Activated CD4-positive, alpha-beta T cell treated with anti-CD3 and anti-CD28 coated beads, Interleukin-10, Interleukin-2, amounts not matched to agents 100 ng/mL and 50 ng/mL, durations not matched to agents 16 hours and 8 hours (primary cell): ENCODE measurements around the gene HOXA9.

Source experiments
- DNase-seq: peaks from one replicate; pipeline ENCODE4 v3.0.0-alpha.2; 2020

The HOXA9 gene

DNA sequence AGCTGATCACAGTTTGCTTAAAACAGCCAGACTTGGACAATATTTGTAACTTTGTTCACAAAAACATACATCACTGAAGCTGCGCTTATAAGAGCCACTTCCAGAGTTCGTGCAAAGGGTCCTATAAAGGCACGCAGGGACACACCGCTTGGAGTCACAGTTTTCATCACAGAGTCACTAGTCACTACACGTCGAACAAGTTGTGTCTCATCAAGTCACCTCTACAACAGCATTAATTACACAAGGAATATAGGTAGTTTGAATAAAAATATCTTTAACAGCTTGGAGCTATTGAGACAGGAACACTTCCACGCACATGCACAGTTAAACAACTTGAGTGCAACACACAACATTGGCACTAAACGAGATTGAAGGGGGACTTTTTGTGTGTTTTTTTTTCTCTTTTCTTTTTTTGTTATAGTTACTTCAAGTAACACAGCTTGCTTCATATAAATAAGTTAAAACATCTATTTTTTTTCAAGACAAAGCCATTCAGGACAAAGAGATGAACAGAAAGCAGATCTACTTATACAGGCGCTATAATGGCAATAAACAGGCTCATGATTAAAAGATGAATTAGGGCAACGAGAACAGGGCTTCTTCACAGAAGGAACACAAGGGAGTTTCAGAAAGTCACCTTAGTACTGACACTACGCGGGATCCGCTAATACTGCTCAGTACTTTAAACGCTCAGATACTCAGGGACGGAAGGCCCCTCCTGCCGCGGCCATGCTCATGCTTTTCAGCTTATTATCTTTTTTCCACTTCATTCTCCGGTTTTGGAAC is 24.0 kb downstream of the HOXA9 start:
- no peak for DNase-seq

DNA sequence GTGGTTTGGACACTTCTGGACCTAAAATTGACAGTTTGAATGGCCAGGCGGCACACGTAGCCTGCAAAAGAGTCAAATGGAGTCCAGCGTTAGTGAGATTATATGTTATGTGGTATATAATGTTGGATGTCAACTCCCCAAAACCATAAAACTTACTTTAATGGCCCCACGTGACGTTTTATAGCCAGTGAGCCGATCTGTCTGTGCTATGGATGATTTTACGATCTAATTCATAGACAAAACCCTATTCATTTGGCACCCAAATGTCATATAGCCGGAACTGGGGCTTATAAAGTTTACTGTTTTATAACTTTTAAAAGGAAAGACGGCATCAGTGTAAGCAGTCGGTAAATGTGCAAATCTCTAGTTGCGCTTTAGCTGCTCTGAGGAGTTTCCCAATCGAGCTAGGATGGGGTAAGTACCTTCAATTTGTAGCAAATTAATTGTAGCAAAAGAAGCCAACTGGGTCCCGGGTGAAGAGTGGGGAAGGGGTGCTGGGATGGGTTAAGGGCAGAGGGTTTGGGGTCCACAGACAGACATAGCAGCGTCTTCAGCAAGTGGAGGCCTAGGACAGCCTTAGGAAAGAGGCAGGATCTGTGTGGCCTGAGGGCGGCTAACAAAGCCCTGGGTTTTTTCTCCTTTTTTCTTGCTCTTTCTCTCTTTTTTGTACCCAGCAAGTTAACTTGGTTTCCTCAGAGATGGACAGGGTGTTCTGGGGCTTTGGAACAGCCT is 25.0 kb downstream of the HOXA9 start:
- no peak for DNase-seq

DNA sequence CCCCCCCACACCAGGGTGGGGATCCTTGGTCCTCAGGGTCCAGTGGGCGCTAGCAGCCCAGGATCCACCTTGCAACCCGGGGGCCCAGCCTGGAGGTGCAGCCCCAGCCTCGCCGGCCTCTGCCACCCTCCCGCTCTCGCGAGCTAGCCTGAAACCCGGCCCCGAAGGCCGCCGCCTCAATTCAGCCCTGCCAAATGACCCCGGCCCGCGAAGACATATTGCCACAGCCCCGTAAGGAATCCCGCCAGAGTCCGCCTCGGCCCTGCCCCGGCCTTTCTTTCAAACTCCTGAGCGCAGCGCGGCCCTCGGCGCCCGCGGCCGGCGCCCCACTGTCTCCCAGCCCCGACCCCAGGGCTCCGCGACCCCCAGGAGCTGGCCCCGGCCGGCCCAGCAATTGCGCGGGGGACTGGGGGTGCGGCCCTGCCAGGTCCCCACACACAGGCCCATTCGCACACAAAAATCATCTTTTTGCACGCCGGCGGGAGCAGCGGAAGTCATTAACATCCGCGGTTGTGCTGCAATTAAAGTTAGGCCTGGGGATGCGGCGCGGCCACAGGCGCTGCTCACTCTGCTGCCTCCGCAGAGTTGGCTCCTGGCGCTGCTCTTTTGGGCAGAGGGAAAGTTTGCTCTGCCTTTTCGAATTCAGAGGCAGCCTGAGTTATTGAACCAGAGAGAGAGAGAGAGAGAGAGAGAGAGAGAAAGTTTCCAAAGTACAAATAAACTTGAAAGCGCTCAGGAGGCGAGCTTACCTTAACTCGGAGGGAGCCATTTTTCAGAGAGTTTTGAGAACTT is 25.8 kb downstream of the HOXA9 start:
- DNase-seq, result no peak

DNA sequence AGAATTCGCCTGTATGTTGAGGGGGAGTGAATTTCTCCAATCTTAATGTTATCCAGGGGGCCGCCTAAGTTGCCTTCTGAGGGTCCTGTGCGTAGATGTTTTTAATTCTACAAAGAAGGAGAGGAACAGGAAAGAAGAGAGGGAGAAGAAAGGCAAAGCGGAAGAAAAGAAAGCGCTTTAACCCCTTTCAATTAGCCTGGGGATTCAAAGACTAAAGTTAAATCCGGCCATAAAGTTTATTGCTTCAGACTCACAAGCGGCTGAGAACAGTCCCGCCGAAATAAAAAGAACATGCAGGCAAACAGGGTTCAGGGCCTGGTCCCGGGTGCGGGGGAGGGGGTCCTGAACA is 26.4 kb downstream of the HOXA9 start:
- no peak for DNase-seq

DNA sequence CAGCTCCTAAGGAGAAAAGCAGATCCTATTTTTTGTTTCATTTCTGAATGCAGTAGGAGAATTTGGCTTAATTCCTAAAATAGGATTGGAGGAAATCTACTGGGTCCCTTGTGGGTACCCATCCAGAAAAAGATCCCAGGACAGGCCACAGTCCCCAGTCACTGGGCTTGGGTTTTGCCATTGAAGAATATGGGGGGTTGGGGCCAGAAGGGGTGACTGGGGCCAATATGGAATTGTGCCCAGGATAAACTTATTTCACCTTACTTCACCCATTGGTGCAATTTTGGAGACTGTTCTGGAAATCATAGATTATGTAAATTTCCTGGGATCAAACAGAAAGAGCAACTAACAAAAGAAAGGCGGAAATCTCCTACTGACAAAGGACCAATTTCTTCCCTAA is 26.9 kb downstream of the HOXA9 start:
- DNase-seq, result no peak

DNA sequence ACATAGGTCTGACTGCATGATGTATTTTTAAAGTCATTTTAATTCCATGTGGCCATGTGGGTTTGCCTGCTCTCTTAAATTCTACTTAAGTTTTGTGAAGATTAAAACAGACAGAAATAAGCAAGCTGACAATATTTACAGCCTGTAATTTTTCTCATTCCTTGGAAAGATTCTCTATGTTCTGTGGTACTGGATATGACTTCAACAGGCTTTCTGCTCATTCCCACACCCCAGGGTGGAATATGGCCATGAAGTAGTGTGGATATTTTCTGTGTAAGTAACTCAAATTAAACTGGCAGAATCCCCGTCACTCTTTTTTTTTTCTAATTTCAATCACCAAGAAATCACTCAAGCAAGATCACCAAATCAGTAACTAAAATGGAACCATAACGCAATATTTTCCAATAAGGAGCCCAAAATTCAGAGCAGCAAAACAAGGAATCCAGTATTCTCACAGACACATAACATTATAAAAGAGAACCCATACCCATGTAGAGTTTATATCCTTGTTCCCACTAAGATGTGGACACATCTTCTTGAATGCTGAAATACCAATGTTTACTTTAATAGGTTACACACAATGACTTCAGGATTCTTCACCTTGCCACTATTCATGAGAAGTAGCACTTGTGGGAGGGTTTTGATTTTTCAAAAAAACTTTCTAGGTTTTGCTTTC is 27.6 kb downstream of the HOXA9 start:
- no peak for DNase-seq

DNA sequence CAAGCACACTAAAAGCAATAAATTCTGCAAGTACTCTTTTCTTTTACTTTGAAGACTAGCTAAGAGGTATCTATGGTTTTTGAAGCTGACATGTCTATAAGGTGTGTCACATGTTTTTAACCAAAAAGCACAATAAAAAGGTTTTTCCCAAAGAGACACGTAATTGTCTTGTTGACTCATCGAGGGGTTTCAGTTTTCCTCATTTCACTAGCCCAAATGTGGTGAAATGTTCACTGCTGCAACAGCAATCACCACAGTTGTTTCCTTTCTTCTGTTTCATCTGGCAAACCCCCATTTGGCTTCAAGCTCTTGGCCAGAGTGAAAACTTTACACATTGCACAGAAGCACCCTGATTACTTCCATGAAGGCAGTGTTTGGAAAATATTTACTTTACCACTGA is 30.9 kb downstream of the HOXA9 start:
- peak; percentile 85 for DNase-seq

DNA sequence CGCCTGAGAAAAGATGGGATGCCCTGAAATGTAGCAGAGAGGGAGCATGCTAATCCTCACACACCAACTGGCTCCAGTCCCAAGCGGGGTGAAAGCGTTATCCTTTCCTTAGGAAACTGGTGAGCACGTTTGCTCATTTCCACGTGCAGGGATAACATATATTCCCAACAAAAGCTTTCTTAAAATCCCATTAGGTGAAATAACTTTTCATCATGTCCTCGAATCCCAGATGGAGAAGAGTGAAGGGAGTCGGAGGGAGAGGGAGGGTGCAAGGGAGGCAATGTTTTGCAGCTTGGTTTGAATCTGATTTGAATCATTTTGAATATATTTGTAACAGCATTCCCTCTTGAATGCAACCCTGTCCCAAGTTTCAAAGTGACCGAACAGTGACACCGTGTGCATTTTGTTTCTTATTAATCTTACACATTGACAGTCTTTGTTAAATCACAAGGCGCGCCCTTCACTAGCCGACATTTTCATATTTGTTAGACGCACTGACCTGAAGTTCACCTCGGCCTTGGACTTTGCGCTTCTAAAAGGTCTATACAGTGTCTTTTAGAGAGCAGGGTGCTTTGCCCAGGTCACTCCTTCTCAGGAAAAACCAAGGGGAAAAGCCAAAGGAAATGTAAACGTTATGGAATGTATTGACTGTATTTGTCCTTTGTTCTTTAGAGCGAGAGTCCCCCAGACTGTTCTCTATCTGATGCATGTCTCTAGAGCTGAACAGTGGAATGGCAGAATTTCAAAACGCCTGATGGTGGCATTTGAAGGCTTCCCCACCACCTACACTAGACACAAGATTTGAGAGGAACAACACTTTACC is 31.7 kb downstream of the HOXA9 start:
- no peak for DNase-seq

DNA sequence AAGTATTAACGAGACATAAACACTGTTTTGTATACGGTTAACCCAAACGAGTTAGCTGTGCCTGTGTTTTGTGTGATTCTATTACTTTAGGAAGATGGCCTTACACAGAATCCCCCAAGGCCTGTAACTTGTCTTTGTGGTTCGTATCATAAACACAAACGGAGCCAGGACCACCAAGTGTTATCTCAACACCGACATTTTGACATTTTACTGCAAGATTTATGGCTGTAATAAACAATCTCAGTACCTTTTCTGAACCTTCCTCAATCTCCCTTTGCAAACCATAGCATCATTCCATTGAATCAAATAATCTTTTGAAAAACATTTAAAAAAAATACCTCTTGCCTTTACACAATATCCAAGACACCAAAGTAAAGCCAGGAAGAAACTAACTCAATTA is 32.4 kb downstream of the HOXA9 start:
- no peak for DNase-seq

DNA sequence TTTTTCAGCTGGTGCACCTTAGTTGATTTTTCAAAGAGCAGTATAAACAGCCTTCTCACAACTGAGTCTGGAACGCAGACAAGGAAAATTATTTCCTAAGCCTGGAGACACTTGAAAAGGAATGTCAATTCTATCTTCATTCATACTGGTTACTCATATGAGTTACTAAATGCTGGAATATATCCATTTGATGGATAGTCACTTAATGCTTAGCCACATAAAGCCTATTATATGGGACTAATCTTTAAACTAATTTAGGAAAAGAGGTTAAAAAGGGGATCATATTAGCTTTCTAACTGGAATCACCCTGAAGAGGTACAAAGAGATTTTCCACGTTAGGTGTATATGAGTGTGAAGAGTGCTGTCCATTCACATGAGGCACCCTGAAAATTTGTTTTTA is 33.1 kb downstream of the HOXA9 start:
- DNase-seq, result no peak

DNA sequence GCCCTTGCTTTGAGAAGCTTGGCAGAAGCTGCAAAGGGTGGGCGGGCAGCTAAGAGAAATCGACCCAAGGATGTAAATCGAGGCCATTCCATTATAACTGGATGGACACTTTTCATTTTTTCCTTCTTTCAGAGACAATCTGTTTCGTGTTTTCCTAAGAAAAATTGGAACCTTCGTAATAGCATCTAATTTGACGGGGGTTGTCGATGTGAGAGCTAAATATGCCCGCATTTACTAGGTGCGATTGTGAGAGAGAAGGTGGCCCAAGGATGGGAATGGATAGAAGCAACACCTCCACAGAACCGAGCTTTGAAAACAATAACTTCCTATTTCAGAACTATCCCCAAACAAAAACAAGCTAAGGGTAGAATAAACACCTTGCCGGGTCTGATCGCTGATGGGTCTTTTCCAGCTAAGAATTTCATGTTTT is 33.9 kb downstream of the HOXA9 start:
- DNase-seq, result no peak

DNA sequence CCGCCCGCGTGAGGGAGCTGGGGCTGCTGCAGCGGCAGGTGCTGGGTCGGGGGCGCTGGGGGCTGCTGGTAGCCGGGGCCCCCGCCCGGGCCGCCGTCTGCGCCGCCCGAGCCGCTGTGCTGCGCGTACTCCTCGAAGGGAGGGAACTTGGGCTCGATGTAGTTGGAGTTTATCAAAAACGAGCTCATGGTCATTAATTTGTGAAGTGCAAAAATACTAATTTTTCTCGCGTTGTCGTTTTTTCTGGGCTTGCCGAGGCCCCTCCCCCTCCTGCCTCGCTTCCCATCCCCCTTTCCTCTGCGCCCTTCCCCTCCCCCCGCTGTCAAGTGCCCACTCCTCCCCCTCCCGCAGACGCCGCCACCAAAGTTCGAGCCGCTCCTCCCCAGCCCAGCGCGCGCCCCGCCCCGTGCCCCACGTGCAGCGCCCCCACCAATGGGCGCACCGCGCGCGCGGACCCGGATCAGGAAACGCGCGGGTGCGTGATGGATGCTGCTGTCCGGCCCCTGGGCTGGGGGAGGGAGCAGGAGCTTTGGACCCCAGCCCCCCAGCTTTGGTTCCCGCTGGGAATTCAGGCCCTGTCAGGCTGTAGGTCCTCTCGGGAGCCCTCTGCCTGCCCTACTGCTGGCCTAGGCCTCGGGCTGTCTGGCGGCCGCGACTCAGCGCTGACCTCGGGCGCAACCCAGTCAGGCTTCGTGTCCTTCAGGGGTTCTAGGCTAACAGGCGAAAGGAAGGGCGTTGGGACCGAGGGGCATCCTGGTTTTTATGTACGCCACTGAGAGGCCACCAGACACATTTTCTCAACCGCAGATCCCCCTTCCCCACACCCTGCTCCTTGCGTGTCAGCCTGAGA is 34.6 kb downstream of the HOXA9 start, which contains the start of gene HOXA4:
HOXA4 (minus strand) TSS at position 218 of the 850 bp plus-strand sequence; CDS start at position 194, 24 bp downstream.
- peak; percentile 76 for DNase-seq

DNA sequence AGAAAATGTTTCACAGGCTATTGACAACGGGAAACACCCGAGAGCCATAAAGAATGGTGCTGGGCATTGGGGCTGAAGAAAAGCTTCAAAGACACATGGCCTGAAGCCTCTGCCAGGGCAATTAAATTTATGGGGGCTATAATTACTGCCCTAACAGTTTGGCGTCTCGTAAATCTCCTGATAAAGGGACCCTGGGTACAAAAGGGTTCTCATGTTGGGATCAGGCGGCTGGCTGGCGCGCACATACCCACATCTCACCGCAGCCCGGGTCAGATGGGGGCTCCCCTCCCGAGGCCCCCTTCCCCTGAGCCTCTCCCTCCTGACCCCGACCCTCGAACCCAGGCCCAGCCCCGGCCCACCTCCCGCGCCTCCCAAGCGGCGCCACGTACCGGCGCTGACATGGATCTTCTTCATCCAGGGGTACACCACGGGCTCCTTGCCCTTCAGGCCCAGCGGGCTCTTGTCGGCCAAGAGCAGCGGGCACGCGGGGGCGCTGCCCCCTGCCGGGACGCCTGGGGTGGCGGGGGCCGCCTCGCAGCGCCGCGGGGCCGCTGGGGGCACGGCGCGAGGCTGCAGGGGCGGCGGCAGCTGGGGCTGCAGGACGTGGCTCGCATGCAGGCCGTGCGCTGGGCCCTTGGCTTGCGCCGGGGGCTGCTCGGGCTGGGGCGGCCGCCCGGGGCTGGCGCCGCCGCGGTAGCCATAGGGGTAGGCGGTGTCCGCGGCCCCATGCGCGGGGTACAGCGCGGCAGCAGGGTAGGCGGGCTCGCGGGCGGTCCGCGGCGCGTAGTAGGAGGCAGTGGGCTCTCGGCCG is 35.4 kb downstream of the HOXA9 start:
- no peak for DNase-seq

DNA sequence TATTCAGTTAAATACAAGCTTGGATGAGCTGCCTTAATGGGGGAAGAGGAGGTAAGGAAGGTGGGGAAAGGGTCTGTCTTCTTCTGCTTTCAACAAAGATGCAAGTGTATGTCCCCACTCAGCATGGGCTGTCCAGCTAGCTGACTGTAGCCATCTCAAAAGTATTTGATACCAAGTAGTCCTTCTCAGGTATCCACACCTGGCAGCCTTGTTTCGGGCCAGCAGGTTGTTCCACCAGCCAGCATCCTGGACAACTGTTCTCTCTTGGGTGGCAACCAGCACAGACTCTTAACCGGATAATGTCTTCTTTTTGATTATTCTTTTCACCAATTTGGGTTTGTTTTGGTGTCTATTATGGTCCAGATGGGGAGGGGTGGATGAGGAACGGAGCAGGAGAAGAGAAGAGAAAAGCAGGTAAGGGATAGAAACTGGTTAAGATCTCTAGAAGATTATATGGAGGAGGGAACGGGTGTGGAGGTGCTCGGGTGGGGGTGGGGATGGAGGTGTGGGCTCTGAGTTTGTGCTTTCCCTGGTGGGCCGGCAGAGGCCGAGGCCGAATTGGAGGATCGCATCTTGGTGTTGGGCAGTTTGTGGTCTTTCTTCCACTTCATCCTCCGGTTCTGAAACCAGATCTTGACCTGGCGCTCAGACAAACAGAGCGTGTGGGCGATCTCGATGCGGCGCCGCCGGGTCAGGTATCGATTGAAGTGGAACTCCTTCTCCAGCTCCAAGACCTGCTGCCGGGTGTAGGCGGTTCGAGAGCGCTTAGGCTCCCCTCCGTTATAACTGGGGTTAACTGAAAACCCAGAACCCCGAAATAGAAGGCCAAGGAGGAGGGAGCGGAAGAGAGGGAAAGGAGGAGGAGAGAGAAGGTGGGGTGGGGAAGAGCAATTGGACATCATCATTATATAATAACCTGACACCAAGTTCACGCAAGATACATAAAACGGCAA is 36.3 kb downstream of the HOXA9 start:
- DNase-seq, result no peak

DNA sequence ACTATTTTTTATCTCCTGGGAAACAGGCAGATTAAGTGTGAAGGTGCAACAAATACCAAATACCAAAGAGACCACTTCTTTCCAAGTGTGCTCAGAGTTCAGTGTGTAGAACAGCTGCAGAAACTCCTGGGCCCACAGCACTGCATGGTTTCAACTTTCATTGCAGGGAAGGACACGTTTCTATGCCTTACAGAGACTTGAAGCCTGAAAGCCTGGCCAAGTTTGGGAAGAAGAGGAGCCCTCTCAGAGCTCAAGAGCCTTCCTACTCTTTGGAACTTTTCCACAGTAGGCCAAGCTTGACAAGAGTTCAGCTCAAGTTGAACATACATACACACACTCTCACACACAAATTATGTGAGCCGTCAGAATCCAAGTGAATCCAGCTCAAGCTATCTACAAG is 37.3 kb downstream of the HOXA9 start:
- DNase-seq, result no peak

DNA sequence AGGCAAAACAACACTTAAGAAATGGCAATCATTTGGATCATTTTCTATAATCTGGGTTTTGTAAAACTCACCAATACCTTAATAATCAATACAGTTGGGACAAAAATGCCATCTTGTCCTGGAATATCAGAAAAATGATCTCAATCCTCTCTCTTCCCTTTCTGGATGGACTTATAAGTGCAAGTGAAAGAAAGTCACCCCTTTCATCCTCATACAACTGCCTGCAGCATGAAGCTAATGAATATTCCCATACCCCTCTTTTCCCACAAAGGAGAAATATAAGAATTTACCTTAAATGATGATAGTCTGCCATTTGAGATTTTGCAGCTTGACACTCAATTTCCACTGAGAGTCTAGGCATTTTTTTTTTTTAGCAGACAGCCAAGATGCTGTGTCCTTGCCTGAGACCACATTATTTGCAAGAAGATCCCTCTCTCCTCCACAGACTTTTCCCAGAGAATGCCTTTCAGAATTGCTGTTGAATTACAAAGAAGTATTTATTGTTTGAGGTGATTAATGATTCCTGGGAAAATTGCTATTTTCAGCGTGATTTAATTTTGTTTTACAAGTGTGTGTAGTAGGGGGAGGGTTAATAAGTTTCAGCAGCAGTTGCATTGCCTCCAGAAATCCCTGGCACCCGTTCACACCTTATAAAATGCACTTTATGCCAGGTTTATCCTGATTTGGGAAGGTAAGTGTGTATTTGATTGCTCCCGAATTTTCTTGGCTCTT is 38.6 kb downstream of the HOXA9 start:
- no peak for DNase-seq

DNA sequence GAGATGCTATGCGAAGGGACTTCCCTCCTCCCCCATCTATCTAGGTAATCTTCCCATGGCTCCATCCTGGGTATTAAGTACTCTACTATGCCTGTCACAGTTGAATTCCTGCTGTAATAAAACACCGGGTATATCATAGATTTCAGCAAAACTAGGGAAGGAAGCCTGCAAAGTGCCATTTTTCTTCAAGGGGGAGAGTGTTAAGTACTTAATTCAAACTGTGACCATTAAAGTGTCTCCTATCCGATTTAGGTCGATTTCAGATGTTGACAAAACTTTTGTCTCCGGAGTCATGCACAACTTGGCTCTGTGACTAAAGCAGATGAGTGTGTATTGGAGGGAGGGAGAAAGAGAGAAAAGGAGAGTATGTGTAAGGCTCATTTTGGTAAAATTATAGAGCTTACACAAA is 39.3 kb downstream of the HOXA9 start:
- DNase-seq, result no peak
